HG03575 (cell line): Measurements from ENCODE around the gene FAM236B.
"Not testable (repeated sequence)": the region's sequence is repeated elsewhere in the genome, so short reads cannot be mapped to it uniquely, and the experiment has no call there.

ENCODE experiments used
- ATAC-seq: cut with Tn5 transposase; IDR thresholded peaks from one replicate; pipeline ENCODE4 v1.9.1; 2021; ENCODE audit not compliant: unreplicated experiment, insufficient number of reproducible peaks, low FRiP score; ENCODE audit errors: extremely low read depth

FAM236B gene

DNA sequence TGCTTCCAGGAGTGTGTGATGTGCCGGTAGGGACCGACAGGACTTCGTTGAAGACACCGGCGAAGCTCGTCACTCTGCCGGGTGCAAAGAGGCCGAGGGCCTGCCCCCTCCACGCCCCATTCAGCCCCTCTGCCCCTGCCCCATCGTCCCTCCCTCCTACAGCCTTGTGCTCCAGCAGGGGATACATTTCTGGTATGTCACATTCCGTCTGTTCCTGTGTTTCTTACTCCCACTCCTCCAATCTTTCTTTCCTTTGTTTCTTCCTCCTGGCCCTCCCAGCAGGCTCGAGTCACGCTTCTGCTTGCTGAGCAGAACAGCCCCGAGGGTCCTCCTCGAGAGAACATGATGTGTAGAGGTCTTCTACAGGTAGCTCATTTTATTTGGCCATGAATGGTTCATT is at the start of gene FAM236B:
Gene FAM236B, minus strand, starts transcription at position 101 of the 400 bp plus-strand sequence. Its CDS starts 100 bp downstream, at position 1.
- not testable (repeated sequence) for ATAC-seq

DNA sequence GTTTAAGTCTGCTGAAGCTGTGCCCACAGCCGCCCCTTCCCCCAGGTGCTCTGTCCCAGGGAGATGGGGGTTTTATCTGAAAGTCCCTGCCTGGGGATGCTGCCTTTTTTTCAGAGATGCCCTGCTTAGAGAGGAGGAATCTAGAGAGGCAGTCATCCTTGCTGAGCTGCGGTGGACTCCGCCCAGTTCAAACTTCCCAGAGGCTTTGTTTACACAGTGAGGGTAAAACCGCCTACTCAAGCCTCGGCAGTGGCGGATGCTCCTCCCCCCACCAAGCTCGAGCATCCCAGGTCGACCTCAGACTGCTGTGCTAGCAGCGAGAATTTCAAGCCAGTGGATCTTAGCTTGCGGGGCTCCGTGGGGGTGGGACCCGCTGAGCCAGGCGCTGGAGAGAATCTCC is 48.2 kb upstream of the FAM236B start:
- not testable (repeated sequence) for ATAC-seq

DNA sequence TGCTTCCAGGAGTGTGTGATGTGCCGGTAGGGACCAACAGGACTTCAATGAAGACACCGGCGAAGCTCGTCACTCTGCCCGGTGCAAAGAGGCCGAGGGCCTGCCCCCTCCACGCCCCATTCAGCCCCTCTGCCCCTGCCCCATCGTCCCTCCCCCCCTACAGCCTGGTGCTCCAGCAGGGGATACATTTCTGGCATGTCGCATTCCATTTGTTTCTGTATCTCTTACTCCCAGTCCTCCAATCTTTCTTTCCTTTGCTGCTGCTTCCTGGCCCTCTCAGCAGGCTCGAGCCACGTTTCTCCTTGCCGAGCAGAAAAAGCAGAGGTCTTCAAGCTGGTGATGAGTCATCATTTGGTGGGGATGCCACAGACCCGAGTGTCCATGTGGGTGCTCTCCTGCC is 25.6 kb upstream of the FAM236B start, which contains the start of gene FAM236D:
Gene FAM236D, minus strand, starts transcription at position 101 of the 400 bp plus-strand sequence. Its CDS starts 100 bp downstream, at position 1.
- ATAC-seq: not testable (repeated sequence)

DNA sequence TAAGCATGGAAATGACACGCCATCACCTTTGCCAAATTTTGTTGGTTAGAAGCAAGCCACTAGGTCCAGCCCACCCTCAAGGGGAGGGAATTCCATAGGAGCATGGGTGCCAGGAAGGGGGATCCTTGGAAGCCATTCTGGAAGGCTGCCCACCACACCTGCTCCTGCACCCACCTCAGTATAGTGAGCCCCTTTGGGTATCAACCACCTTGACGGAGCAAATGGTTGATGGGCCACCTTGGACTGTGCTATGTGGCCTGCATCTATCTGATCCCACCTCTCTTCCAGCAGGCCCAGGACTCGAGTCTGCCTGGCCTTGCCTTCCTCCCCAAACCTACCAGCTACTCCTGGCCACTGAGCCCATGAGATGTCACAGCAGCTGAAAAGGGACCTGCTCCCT is 7.9 kb upstream of the FAM236B start:
- ATAC-seq: not testable (repeated sequence)

DNA sequence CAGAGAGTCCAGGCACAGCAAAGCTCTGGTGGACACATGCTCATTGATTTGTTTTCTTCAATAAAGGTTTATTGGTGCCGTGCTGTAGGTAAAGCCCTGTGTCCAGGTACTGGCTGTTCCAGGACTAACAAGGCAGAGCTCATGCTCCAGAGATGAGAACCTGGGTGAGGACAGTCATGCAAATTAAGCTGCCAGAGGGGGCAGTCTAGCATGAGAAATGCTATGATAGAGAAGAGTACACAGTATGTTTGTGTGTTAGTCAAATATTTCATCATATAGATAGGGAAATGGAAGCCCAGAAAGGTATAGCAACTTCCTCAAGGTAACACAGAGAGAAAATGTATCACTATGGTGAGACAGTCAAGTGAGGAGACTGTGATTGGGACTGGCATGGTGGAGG is 5.7 kb upstream of the FAM236B start:
- ATAC-seq: not testable (repeated sequence)

DNA sequence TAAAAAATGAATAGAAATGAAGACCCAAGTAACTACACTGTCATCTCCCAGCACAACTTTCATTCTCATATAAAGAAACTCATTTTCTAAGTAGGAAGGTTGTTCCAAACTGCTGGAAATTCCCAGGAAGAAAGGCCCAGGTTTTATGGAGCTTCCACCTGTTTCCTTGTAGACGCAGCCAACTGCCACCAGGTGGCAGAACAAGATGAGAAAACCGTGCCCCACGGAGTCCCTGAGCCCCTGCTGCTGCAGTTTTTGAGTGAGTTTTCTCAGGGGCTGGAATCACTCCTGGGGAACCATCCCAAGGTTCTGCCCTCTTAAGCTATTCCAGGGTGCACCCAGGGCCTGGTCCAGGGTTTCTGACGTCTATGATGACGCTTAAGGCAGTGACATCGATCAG is 1.5 kb upstream of the FAM236B start:
- not testable (repeated sequence) for ATAC-seq

DNA sequence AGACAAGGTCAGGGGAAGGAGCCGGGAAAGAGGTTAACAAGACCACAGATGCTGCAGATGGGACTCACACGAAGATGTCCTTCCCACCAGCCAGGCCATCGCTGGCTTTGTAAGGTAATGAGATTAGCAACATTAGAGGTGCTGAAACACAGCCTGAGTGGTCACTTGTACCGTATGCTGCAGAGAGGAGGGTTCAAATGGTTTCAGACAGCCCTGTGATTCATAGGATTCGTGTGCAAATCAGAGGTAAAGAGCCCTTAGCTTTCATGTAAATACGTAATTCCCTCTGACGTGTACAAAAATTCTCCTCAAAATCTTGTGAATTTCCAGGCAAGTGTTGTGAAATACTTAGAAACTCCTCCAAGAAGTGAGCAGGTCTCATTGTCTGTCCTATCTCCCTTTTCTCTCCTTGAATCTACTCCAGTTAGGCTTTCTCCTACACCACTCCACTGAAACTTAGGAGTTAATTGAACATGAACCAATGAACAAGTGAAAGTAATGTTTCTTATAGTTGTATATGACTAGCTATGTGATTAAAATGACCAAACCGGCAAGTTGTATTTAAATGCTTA is 991 bp upstream of the FAM236B start:
- ATAC-seq: not testable (repeated sequence)

DNA sequence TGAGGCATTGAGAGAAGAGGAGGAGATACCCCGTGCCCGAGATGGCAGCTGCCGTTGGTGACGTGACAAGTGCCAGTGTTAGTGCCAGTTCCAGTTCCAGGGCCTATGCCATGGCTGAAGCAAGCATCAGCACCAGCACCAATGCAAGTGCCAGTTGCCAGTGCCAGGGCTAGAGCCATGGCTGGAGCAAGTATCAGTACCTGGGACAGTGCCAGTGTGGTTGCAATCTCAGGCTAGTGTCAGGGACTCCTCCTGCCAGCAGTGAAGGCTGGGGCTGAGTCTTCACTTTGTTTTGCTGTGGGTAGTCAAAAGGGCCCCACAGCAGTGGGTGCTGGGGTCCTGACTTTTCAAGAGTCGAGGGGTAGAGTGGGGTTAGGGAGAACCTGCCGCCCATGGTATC is 4.3 kb downstream of the FAM236B start:
- ATAC-seq: not testable (repeated sequence)

DNA sequence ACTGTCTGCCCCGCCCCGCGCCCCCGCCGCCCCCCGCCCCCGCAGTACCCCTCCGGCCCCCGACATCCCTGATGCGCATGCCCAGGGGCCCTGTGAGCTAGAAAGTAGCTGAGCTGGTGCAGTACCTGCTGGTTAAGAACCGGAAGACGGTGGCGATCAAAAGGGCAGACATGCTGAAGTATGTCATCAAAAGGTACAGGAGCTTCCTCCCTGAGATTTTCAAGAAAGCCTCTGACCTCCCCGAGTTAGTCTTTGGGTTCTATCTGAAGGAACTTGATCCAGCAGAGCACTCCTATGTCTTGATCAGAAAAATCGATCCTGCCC is 5.0 kb downstream of the FAM236B start:
- peak; percentile 69 for ATAC-seq

DNA sequence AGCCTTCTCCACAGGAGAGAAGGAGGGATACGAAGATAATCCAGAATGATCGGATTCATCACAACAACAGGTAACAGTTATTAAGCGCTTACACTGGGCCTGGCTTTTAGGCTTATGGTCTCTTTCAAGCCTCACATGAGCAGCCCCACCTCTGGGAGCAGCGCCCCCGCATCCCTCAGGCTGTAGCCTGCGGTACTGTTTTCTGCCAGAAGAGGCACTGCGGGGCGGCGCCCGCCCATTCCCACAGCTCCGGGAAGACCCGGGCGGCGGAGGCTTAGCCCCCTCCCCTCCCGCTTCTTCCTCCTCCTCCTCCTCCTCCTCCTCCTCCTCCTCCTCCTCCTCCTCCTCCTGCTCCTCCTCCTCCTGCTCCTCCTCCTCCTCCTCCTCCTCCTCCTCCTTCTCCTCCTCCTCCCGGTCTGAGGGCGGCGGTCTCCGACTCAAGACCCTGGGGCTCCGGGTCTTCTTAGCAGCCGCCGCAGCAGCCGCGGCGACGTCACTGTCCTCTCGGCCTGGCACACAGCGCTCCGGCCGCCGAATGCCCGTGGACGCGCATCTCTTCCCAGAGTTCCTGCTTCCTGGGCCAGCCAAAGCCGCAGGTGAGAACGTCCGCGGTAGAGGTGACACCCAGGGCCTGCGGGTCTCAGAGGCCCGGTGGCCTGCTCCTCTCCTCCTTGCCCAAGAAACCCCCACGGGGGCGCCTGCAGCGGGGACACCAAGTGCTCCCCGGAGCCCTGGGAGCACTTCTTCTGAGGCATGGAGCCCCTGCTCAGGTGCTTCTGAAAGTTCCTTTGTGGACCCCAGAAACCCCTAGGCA is 5.6 kb downstream of the FAM236B start, which contains the start of gene DMRTC1B:
Gene DMRTC1B, plus strand, starts transcription at position 238 of the 814 bp plus-strand sequence. CDS start 68,246 bp downstream, outside the sequence.
- peak; percentile 47 for ATAC-seq

DNA sequence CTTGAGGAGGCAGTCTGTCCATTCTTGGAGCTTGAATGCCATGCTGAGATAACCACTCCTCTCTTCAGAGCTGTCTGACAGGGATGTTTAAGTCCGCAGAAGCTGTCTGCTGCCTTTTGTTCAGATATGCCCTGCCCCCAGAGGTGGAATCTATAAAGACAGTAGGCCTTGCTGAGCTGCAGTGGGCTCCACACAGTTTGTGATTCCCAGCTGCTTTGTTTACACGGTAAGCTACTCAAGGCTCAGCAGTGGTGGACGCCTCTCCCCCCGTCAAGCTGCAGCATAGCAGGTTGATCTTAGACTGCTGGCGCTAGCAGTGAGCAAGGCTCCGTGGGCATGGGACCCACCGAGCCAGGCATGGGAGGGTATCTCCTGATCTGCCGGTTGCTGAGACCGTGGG is 22.0 kb downstream of the FAM236B start:
- ATAC-seq: not testable (repeated sequence)

DNA sequence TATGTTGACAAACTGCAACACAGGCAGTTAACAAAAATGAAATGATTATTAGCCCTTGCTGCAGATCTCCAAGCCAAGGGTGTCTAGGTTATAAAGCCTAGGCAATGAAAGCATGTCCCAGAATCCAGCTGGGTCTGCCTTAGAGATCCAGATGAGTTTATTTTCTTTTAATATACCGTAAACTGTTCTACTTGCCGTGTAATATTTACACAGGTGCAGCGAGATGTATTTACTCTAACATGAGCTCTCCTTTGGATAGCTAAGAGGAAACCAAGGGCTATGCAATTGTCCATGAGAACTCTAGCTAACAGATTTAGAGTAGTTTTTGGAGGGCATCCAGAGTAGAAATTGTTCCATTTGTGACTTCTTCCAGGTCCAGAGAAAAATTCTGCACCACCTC is 33.9 kb downstream of the FAM236B start:
- not testable (repeated sequence) for ATAC-seq

DNA sequence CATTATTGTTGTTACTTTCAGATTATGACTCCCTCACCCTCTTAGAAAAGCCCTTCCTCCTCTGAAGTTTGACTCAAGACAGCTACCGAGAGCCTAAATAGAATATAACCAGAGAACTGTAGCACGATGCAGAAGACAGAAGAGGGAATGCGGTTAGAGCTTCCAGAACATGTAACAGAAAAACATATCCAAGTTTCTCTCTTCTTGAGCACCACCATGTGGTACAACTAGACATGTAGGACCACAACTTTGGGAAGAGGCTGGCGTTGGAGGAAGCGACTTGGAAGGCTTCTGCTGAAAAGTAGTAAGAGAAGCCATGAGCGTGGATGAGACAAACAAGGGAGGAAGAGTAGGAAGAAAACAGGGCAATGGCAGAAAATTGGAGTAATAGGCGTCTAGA is 36.9 kb downstream of the FAM236B start:
- not testable (repeated sequence) for ATAC-seq

DNA sequence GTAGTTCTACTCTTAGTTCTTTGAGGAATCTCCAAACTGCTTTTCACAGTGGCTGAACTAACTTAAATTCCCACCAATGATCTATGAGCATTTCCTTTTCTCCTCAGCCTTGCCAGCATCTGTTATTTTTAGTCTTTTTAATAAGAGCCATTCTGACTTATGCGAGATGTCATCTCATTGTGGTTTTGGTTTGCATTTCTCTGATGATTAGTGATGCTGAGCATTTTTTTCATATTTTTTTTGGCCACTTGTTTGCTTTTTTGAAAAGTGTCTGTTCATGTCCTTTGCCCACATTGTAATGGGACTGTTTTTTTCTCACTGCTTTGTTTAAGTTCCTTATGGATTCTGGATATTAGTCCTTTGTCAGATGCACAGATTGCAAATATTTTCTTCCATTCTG is 46.9 kb downstream of the FAM236B start:
- ATAC-seq: no peak

DNA sequence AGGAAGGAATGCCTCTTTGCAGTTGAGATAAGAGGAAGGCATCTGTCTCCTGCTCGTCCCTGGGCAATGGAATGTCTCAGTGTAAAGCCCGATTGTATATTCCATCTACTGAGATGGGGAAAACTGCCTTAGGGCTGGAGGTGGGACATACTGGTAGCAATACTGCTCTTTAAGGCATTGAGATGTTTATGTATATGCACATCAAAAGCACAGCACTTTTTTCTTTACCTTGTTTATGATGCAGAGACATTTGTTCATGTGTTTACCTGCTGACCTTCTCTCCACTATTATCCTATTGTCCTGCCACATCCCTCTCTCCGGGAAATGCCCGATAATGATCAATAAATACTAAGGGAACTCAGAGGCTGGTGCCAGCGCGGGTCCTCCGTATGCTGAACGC is 48.8 kb downstream of the FAM236B start:
- not testable (repeated sequence) for ATAC-seq
